HG03442 (cell line): Measurements from ENCODE around the gene PRPF40B.

Experiments
- ATAC-seq: cut with Tn5 transposase; IDR thresholded peaks from one replicate; pipeline ENCODE4 v1.9.1; 2021; ENCODE audit warnings: mild to moderate bottlenecking, moderate library complexity; ENCODE audit not compliant: unreplicated experiment

Gene PRPF40B

DNA sequence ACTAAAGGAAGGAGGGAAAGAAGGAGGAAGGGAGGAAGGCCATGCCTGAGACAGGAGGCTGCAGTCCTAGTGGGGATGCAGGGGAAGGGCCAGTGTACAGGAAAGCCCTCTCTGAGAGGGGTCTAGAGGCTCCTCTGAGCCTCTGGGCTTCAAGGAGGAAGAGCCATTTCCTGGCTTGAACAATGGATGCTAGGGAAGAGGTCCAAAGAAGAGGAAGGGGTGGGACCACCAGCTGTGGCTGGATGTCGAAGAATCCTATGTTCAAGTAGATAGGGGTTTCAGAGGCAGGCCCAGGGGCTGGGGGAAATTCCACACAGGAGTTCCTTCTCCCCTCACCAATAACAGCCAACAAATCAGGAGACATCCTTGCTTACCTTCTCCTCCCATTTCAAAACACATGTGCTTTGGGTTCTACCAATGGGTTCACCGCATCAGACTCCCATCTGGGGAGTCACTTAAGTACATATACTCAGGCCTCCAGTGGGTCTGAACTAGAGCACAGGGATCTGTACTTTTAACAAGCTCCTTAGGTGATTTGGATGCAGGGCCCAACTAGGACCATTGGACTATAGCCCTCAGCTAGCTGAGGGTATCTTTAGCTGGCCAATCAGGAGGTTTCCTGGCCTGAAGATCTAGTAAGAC is 32.4 kb downstream of the PRPF40B start:
- no peak for ATAC-seq

- ATAC-seq = no peak
These were observed 34.9 kb downstream of the PRPF40B start for GRCh38 chr12:49658276-49658675.

- ATAC-seq = no peak
These were observed 36.4 kb downstream of the PRPF40B start for GRCh38 chr12:49659753-49660152.

GRCh38 chr12:49661191-49661590 is 37.8 kb downstream of the PRPF40B start:
- peak; percentile 32 for ATAC-seq

DNA sequence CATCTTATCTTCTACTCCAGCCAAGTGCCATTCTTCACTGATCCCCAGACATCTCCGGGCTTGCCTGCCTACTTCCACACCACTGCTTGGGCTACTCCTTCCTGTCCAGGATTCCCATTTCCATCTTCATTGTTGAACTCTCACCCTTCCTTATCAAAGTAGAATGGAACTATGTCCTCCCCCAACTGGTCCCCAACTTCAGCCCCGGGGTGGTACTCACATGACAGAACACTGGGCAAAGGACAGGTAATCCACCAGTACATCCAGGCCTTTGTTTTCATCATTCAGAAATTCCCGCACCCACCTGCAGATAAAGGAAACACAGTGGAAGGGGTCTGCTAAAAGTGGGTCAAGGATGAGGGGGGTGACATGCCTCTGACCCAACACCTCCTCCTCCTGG is 38.4 kb downstream of the PRPF40B start:
- no peak for ATAC-seq

DNA sequence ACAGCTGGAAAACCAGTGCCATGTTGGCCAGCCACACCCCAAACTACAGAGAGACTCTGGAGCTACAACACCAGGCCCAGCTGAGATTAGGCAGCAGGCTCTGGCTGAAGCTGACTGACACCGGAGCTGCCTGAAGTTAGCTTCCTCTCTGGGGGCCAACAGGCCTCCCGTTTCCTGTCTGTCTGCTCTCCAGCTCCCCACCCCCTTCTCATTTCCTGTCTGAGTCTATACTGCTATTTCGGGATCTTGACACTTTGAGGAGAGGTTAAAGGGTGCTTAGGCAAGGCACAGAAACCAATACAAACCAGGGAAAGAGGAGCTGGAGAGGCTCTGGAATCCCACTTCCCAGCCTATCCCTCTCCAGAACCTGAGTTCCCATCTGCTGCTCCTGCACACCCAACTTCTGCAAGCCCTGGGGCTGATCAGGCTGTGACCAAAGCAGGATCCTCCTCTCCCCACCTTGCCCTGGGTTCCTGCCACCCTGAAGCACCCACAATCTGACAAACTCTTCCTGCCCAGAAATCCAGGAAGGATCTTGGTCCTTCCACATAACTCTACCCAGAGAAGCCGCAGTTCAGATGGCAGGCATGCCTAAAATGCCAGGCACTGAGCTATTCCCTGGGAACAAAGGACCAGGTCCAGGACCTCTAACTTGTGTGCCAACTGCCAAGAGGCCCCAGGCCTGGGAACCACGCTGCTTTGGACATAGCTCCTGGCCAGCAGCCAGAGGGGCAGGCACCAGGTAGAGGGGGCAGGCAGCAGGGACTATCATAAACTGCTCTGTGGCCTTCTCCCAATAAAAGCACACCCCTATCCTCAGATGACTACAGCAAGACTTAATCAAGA is 39.9 kb downstream of the PRPF40B start:
- peak; percentile 66 for ATAC-seq

DNA sequence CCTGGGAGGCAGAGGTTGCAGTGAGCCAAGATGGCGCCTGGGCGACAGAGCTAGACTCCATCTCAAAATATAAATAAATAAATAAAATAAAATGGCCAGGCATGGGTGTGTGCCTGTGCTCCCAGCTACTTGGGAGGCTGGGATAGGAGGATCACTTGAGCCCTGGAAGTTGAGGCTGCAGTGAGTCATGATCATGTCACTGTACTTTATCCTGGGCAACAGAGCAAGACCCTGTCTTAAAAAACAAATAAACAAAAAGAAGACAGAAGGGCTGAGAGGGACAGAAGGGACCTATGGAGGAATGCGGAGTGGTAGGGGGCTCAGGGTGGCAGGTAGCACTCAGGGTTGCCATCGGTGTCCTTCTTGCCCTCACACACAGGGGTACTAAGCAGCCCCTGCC is 40.8 kb downstream of the PRPF40B start:
- no peak for ATAC-seq

DNA sequence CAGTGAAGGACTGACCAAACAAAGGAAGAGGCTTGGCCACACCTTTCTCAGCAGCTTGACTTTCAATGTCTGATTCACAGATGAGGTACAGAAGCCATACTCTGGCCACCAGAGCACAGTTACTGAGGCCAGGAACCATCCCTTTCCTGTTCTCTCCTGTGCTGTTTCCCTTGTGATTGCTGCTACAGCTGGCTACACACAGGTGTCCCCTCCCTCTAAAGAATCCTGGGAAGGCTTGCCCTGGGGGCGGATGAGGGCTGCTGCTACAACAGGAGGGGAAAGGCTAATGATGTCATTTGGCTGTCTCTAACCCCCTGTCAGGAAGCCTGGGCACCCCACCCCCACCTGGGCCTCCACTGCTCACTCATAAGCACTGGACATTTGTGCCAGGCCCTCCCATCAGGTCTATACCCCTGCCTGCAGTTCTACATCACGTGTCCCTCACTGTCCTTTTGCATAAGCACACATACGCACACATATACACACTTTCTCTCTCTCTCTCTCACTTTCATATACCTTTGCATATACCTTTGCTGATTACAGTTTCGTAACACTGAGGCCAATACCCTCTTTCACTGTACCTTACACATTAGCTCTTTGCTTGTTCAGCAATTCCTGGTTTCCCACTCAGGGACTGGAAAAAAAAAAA is 41.4 kb downstream of the PRPF40B start:
- peak; percentile 52 for ATAC-seq

- no peak for ATAC-seq
These were observed 42.0 kb downstream of the PRPF40B start for GRCh38 chr12:49665384-49665783.

DNA sequence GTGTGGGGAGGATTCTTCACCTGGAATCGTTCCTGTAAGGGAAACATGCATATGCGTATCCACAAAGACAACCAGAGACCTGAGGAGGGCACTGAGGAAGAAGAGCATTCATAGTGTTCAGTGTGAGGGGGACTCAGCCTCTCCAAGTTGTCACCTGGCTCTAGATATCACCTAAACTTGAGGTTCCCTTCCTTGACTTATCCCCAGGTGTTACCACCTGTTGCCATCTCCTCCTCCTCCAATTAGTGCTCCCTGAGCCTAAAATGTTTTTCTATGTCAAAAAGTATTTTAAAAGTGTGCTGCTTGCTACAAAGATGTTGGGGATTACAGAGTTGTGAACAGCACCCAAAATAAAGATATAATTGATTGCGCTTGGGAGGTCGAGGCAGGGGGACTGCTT is 42.8 kb downstream of the PRPF40B start:
- ATAC-seq = no peak

GRCh38 chr12:49667325-49668090 is 44.1 kb downstream of the PRPF40B start:
- ATAC-seq = no peak

- no peak for ATAC-seq
These were observed 46.4 kb downstream of the PRPF40B start for GRCh38 chr12:49669796-49670195.

GRCh38 chr12:49671031-49671765 is 47.8 kb downstream of the PRPF40B start:
- no peak for ATAC-seq

DNA sequence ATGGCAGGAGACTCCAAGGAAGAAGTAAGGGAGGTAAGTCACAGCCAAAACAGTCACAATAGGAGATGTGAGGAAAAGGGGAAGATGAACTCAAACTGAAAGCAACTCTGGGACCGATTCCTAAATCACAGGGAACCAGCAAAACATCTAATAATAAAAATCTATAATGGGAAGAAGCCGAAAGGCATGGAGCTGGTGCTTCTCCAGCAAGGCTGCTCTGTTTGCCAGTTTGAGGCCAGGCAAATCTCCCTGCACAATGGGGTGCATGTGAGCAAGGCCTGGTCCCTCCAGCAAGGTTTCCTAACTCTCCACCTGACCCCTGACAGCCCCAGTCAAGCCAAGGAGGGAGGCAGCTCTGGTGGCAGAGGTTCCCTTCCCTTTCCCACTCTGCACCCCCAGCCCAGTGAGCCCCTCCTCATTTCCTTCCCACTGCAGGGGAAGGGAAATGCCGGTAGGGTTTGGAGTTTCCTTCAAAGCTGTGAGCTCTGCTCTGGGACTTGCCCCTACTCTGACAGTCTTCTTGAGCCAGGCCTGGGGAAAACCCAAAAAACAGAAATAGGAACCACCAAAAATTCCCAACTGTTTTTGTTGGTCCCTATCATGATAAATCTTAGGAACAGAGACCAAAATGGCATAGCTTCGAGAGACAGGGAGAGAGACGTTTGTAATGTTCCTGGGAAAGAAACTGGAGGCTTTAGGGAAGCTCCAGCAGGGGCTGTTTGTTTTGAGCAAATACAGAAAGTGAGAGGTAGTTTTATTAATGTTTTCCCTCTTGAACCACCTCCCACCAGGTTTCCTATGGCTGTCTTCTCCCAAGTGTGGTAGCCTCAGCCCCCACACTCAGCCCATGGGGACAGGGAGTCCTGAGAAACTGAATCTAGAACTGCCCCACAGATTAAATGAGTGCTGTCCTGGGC is 49.2 kb downstream of the PRPF40B start:
- no peak for ATAC-seq

- no peak for ATAC-seq
These were observed 50.3 kb downstream of the PRPF40B start for GRCh38 chr12:49673446-49674317.

- ATAC-seq = no peak
These were observed 51.1 kb downstream of the PRPF40B start for GRCh38 chr12:49674318-49674981.

- no peak for ATAC-seq
These were observed 51.8 kb downstream of the PRPF40B start for GRCh38 chr12:49675137-49675536.

DNA sequence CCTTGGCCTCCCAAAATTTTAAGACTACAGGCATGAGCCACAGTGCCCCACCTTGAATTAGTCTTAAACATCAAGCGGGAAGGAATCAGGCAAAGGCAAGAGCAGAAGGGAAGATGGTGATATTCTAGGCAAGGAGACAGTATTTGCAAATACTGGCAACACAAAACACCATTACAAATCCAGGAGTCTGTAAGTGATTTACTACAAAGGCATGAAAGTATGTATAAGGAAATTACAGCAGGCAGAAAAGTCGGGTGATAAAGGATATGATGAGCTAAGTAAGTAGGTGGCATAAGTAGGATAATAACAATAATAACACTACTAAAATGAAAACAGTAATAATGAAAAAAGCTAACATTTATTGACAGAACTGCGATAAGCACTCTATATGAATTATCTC is 55.4 kb downstream of the PRPF40B start:
- ATAC-seq = no peak
